Epidermal melanocyte (primary cell): Measurements from ENCODE around the gene CRYGN.

Experiments
- DNase-seq: peaks from one replicate; pipeline ENCODE4 v3.0.0; 2011; ENCODE audit warnings: low spot score; ENCODE audit not compliant: insufficient read length

The CRYGN gene

DNA sequence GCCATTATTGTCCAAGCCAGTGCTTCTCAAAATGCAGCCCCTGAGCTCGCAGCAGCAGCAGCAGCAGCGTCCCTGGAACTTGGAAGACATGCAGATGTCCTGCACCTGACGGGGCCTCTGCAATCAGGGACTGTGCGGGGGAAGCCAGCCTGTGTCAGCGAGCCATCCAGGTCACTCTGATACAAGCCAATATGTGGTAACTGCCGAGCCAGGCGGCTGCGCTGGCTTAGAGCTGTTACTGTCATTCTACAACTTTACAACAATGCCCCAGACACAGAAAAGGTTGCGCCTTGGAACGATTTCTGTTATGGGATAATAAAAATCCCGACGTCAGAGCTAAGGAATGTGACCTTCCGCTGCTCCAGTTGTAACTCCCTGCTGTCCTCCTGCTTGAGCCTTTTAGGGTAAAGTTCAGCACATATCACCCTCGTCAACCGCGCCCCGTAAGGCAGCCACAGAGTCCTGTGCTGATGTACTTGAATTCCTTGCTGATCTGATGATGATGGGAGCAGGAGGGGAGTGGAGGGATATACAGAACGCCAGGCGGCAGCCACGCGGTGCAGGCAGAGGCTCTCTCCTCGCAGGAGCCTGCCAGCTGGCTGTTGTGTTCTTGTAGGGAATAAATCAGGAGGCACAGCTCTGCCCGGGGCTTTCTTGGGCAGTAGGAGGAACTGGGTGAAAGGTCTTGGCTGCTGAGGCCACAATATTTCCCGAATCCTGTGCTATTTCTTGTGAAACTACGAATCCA, 20.0 kb upstream of the CRYGN start:
- peak; percentile 86 for DNase-seq

DNA sequence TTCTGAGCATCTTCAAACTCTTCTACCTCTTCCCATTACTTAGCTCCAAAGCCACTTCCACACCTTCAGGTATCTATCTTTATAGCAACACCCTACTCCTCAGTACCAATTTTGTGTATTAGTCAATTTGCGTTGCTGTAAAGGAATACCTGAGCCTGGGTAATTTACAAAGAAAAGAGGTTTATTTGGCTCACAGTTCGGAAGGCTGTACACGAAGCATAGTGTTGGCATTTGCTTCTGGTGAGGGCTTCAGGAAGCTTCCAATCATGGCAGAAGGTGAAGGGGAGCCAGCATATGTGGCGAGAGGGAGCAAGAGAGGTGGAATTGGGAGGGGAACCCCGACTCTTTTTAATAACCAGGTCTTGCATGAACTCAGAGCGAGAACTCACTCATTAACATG, 17.6 kb upstream of the CRYGN start:
- no peak for DNase-seq

DNA sequence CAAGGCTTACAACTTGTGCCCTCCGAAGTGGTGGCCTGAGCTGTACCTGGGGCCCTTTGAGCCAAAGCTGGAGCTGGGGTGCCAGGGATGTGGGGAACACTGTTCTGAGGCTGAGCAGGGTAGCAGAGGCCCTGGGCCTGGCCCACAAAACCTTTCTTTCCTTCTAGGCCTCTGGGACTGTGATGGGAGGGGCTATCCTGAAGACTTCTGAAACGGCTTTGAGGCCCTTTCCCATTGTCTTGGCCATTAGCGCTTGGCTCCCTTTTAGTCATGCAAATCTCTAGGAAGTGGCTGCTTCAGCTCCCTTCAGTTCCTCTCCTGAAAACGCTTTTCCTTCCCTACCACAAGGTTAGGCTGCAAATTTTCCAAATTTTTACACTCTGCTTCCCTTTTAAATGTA, 16.8 kb upstream of the CRYGN start:
- DNase-seq, result no peak

DNA sequence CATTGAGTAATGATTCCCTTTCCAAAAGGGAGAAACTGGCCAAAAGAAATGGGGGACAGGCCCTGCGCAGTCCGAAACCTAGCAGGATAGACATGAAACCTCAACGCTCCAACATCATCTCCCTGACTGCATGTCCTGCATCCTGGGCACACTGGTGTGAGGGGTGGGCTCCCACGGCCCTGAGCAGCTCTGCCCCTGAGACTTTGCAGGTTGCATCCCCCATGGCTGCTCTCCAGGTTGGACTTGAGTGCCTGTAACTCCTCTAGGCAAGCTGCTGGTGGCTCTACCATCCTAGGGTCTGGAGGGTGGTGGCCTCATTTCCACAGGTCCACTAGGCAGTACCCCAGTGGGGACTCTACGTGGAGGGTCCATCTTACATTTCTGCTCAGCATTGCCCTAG, 16.3 kb upstream of the CRYGN start:
- no peak for DNase-seq

DNA sequence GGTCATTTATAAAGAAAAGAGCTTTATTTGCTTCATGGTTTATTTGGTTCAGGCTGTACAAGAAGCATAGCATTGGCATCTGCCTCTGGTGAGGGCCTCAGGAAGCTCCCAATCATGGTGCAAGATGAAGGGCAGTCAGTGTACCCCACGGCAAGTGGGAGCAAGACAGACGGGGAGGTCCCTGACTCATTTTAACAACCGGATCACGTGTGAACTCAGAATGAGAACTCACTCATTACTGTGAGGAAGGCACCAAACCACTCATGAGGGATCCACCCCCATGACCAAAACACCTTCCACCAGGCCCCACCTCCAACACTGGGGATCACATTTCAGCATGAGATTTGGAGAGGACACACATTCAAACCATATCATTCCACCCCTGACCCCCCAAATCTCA, 15.7 kb upstream of the CRYGN start:
- no peak for DNase-seq

DNA sequence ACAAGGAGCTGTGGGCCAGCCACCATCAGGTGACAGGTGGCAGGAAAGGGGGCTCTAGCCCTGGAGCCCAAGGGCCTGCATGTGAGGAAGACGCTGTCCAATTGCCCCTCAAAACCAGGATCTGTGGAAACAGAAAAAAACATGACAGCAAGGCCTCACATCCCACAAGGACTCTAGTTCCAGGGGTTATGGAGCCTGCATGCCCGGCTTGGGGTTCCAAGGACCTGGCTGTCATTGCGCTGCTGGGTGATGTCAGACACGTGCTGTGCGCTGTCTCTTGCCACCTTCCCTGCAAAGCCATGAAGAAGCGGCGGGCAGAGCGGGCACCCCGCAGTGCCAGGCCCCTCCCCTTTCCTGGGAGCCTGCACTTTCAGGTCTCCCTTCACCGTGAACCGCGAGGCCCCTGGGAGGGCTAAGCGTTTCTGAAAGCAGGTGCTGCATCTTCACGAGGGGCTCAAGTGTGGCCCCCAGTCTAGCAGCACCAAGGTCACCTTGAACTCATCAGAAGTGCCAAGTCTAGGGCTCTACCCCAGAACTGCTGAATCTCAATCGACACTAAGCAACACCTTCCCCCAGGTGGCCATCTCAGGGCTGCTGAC, 15.1 kb upstream of the CRYGN start:
- no peak for DNase-seq

DNA sequence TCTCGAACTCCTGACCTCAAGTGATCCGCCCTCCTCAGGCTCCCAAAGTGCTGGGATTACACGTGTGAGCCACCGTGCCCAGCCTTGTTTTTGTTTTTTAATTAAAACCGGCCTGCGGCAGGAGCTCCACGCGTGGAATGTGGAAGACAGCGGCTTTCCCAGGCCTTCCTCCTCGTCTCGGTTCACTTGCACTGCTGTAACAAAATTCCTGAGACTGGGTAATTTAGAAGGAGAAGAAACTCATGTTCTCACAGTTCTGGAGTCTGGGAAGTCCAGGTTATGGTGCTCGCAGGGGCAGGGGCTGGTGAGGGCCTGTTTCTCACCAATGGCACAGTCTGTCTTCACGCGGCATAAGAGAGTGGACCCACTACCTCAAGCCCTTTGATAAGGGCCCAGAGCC, 14.4 kb upstream of the CRYGN start:
- no peak for DNase-seq

DNA sequence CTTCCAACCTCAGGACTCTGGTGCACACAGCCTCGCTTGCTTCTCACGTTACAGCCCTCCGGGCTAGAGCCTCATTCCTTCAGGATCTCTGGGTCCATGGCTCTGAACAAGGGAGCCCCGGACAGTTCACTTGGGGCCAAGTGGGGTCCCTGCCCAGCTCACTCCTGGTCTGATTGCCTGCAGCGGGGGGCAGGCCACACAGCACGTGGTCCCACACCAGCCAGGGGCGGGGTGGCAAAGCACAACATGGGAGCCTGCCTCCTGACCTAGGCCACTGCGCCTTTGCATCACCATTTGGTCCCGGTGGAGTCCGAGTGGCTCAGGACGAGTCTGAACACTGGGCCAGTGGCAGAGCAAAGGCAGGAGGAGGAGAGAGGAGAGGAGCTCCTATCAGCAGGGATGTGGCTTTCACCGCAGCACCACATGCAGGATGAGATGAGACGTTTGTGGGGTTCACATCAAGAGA, 13.4 kb upstream of the CRYGN start:
- no peak for DNase-seq

DNA sequence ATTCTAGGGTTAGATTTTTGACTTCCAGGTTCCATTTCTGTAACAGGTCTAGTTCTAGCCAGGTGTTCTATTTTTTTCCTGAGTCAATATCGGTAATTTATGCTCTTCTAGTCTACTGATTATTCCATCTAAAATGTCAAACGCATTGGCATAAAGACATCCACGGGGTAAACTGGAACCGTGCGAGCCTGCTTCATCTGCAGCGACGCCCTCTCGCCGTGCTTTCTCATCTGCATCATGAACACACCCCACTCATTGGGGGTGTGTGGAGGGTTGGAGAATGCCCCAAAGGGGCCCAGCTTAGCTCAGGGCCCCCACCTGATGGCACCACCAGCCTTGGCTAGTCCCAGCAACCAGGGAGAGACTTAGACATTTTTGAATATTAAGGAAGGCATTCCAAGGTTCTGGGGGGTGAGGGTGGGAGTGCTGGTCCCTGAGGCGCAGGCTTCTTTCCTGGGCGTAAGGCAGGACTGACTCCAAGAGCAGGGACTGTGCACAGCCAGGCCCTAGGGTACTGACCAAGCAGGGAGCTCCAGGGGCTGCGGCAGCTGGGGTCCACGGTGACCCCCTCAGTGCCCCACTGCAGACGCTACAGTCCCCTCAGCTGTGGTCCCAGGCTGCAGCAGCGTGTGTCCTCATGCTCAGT, 12.9 kb upstream of the CRYGN start:
- no peak for DNase-seq

DNA sequence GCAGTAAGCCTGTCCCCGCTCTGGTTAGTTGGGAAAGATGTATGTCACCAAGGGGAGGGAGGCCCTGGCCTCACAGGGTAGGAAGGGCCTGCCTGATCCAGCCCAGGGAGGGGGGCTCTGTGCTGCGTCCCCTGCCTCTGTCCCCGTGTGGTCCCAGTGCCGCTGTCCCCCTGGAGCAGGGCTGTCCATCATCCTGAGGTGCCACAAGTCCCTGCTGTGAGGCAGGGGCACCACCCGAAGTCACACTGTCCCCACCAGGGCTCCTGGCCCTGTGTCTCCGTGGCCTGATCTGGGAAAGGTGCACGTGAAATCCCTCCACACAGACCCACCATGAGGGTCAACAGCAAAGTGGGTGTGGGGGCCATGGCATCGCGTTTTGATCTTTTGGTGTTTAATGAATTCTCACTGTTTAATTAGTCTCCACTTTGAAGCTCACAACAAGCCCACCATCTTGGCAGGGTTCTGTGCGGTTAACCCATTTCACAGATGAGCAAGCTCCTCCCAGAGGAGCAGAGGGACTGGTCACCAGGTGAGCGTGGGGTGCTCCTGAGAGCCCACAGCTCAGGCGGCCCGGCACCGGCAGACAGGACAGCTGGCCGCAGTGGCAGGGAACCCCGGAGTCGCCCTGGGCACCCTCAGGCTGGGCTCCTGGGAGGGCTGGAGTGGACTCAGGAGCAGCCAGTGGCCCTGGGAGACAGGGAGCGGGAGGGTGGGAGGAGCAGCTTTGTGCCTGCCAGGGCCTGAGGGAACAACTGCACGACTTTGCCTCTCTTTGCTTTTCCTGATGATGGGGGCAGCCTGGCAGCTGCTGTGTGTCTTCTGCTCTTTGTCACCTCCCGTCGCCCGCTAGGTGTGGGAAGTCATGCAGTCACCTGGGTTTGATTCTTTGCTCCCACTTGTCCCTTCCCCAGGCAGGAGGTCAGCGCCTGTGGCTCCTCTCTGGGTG, 12.0 kb upstream of the CRYGN start:
- DNase-seq, result no peak

DNA sequence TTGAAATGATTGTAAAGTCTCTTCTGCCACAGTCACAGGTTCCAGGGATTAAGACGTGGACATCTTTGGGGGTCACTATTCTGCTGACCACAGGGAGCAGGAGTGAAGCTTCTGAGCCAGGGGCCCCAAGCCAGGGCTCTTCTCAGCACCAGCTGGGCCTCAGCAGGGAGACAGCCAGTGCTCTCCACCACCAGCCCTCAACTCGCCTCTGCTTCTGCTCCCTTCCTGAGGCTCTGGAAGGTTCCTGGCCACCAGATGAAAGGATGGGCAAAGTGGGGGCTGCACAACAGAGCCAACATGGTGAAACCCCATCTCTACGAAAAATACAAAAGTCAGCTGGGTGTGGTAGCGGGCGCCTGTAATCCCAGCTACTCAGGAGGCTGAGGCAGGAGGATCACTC, 11.2 kb upstream of the CRYGN start:
- DNase-seq, result no peak

DNA sequence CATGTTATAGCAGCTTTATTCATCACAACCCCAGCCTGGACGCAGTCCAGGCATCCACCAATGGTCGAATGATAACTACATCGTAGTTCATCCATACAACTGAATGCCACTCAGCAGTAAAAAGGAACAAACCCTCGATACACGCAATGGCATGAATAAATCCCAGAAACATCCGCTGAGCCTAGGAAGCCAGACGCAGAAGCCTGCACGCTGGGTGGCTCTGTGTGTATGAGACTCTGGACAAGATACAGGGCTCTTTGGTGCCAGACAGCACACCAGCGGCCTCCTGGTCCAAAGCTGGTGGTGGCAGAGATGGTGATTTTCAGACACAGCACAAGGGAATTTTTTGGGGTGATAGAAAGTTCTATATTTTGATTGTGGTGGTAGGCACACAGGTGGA, 10.0 kb upstream of the CRYGN start:
- no peak for DNase-seq

DNA sequence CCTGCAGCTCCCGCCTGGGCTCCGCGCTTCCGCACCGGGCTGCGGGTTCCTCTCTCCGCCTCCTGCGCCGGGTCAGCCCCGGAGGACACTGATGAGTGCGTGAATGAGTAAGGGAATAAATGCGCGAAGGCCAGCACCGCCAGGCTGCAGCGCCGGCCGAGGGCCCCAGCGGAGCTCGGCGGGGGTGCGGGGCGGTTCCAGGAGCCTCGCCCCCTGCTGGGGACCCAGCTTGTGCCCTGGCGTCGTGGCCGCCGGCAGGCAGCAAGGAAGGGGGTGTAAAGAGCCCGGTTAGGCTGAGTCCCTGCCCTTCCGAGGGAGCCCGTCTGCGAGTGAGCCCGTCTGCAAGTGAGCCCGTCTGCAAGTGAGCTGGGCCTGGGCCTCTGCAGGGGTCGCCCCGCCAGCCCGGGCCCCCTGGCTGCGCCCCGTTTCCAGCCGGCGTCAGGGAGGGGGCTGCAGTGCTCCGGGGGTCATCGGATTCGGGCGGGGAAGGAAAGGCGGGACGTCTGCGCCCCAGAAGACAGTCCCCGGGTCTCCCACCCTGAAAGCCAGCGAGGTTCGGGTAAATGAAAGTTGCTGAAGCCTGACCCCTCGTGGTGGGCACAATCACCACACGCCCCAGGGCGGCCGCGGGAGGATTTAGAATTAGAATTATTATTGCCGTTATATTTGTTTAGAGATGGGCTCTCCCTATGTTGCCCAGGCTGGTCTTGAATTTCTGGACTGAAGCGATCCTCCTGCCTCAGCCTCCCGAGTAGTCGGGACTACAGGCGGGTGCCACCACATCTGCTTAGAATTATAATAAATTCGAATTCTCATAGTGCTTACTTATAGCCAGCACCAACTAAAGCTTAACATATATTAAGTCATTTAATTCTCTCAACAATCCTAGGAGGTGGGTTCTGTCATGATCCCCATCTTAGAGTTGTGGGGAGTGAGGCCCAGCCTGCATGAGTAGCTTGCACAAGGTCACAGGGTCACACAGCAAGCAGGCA, 8.6 kb upstream of the CRYGN start:
- peak; percentile 90 for DNase-seq

DNA sequence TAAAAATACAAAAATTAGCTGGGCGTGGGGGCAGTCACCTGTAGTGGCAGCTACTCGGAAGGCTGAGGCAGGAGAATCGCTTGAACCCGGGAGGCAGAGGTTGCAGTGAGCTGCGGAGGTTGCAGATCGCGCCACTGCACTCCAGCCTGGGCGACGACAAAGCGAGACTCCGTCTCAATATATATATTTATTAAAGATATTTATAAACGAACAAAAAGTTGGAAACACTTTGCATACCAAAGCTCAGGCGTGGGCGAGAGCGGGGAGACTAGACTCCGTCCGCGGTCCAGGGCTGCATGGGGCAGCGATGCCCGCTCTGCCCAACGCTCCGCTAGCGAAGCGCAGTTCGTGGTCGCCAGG, 7.9 kb upstream of the CRYGN start:
- DNase-seq, result no peak

DNA sequence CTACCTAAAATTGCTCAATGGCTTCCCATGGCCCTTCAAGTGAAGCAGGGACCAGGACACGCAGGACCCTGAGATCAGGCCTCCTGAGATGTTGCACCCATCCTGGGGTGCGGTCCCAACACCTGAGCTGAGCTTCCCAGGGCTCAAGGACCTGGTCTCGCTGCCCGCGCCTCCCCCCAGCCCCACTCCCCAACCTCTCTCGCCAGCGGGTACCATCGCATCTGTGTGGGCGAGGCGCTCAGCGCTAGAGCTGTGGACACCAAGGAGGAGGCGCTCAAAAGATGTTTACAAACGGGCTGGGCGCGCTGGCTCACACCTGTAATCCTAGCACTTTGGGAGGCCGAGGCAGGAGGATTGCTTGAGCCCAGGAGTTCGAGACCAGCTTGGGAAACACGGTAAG, 7.4 kb upstream of the CRYGN start:
- DNase-seq, result no peak

DNA sequence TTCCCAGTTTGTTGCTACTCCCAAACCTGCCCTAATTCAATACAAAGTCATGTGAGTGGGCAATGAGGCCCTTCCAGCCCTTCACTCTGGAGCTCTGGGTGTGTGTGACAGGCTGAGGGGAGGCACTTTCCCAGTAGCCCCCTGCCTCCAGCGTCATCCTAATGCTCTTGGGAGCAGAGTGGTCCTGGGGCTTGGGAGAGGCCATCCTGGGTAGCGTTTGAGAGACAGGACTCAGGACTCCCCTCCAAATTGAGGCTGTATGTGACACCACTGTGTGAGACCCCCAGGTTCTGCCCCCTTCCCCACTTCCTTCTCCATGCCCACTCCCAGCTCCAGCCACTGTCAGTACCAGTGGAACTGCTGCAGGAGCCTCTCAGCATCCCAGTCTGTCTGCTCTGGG, 6.5 kb upstream of the CRYGN start:
- no peak for DNase-seq

DNA sequence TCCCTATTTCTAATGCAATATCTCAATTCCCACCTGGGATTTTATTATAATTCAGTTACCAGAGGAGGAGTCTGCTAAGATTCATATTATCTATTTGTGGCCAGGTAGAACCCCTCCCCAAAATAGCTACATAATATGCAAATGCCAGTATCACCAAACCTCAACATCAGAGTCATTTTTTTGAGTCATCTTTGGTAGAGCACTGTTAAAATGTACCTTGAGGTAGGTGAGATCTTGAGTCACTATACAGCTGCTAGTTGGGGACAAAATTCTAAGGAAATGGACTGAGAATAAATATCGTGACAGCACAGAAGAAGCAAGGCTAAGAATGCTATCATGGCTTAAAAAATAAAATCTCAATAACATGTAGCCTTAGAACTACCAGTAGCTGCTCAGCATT, 4.7 kb upstream of the CRYGN start:
- no peak for DNase-seq

DNA sequence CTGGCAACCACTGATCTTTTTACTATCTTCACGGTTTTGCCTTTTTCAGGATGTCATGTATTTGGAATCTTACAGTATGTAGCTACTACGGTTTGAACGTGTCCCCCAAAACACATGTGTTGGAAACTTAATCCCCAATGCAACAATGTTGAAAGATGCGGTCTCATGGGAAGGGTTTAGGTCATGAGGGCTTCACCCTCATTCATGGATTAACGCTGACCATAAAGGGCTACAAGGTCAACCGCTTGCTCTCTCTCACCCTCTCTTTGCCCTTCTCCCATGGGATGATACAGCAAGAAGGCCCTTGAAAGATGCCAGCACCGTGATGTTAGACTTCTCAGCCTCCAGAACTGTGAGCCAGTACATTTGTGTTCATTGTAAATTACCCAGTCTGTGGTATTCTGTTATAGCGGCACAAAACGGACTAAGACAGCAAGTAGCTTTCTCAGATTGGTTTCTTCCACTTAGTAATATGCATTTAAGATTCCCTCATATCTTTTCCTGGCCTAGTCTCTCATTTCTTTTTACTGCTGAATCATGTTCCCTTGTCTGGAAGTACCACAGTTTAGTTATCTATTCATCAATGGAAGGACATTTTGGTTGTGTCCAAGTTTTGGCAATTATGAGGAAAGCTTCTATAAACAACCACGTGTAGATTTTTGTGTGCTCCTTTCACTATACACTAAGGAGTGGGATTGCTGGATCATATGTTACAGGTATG, 3.0 kb upstream of the CRYGN start:
- no peak for DNase-seq

DNA sequence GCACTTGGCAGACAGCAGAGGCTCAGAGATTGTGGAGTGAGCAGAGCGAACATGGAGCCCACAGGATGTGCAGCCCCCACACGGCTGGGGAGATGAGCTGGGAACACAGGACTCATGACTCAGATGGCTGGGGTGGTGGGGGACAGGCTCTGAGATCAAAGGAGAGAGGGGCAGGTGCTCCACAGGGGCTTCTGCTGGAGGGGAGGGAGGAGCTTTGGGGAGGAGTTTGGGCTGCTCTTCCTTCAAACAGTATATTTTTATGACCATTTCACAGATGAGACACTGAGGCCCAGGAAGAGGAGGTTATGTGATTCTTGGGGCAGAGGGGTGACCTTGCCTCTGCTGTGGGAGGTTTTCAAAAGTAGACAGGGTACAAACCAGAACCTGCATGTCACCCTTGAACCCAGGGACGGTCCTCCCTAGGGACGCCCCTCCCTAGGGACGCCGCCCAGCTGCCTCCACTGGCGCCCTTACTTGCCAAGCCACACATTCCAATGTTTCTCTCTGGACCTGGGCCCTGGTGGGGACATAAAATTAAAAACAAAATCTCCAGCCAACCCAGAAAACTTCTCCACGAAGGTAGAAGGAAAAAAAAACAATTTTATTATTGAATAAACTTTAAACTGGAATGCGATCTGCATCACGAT, 981 bp upstream of the CRYGN start:
- DNase-seq, result no peak
